ENCODE results near the gene CERK.

- no peak for TF ChIP-seq POLR2A (IDR thresholded peaks at IDR 0.05)
- TF ChIP-seq CTCF (IDR thresholded peaks at IDR 0.05) = no peak
Measured at GRCh38 chr22:46747646-46748045, 9.6 kb upstream of the CERK start.

All from esophagus squamous epithelium (tissue), 4 donors.